GM12878 (cell line): Measurements from ENCODE around the gene MICAL3.

Experiments
- EED ChIP-seq: sonication (generic); IDR thresholded peaks from 2 replicates; pipeline ENCODE4 v1.6.1; 2016; ENCODE audit warnings: antibody characterized with exemption, low read depth
- NFYB ChIP-seq: IDR thresholded peaks from 2 replicates; pipeline ENCODE4 v1.6.1; 2011; ENCODE audit warnings: low read depth, mild to moderate bottlenecking, low read length, improper control_type of control experiment, moderate library complexity; ENCODE audit not compliant: insufficient read depth
- SIX5 ChIP-seq: IDR thresholded peaks from 2 replicates; pipeline ENCODE4 v1.6.1; 2011; ENCODE audit warnings: mild to moderate bottlenecking, low read depth, low read length, moderate library complexity; ENCODE audit not compliant: severe bottlenecking
- TF ChIP-seq, protein P1 (sequence below), 3 experiments: IDR thresholded peaks in 2 of 3; conservative IDR thresholded peaks in 1 of 3; 2 replicates each; pipeline ENCODE4 v1.5.1; 2011; ENCODE audit warnings: low read depth in 3 of 3, low read length in 3 of 3, mild to moderate bottlenecking in 3 of 3, control low read depth in 2 of 3, moderate library complexity in 2 of 3, inconsistent platforms in 1 of 3, mixed read lengths in 1 of 3; ENCODE audit not compliant: control insufficient read depth in 2 of 3, insufficient read depth in 1 of 3; ENCODE audit errors: extremely low read depth in 1 of 3
- TF ChIP-seq, protein P2 (sequence below): IDR thresholded peaks from 2 replicates; pipeline ENCODE4 v1.6.1; 2011; ENCODE audit warnings: borderline replicate concordance, low read depth, mild to moderate bottlenecking, moderate library complexity, mixed read lengths, low read length; ENCODE audit not compliant: insufficient read depth; ENCODE audit errors: extremely low read length

DNA sequence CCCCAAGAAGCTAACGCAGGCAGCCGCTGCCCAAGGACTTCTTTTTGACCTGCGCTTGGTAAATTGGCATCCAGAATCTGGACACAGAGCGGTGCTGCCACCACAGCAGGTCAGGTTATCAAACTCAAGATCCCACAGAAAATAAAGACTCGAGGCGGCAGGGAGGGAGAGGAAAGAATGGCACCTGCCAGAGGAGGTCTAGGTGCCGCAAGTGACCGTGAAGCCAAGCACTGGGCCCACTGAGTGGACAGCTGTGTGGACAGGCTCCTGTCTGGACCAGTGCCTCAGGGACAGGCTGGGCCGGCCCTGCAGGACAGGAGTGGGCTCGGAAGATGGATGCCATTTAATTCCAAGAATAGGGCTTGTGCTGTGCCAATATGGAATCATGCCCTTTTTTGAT lies 277.4 kb downstream of the MICAL3 start:
- TF ChIP-seq SIX5 = no peak
- no peak for TF ChIP-seq NFYB
- TF ChIP-seq, protein P1, sequence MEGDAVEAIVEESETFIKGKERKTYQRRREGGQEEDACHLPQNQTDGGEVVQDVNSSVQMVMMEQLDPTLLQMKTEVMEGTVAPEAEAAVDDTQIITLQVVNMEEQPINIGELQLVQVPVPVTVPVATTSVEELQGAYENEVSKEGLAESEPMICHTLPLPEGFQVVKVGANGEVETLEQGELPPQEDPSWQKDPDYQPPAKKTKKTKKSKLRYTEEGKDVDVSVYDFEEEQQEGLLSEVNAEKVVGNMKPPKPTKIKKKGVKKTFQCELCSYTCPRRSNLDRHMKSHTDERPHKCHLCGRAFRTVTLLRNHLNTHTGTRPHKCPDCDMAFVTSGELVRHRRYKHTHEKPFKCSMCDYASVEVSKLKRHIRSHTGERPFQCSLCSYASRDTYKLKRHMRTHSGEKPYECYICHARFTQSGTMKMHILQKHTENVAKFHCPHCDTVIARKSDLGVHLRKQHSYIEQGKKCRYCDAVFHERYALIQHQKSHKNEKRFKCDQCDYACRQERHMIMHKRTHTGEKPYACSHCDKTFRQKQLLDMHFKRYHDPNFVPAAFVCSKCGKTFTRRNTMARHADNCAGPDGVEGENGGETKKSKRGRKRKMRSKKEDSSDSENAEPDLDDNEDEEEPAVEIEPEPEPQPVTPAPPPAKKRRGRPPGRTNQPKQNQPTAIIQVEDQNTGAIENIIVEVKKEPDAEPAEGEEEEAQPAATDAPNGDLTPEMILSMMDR (IDR thresholded peaks at IDR 0.05 in 2 of 3, conservative IDR thresholded peaks at IDR 0.05 in 1 of 3; ENCODE audit: control insufficient read depth in 2 of 3, extremely low read depth in 1 of 3, insufficient read depth in 1 of 3, low read depth in 3 of 3, low read length in 3 of 3) = no peak
- TF ChIP-seq, protein P2, sequence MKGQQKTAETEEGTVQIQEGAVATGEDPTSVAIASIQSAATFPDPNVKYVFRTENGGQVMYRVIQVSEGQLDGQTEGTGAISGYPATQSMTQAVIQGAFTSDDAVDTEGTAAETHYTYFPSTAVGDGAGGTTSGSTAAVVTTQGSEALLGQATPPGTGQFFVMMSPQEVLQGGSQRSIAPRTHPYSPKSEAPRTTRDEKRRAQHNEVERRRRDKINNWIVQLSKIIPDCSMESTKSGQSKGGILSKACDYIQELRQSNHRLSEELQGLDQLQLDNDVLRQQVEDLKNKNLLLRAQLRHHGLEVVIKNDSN = no peak
- no peak for TF ChIP-seq EED
